A673 (cell line): ENCODE data around the gene SAMD3. TPM values are rescaled to one million over a fixed set of nuclear protein-coding genes. Genes with fewer than 3 reads are reported as not detected.
"Not testable (repeated sequence)": the region's sequence is repeated elsewhere in the genome, so short reads cannot be mapped to it uniquely, and the experiment has no call there.

Experiments
- BruUV-seq: library from RNA; stranded (reverse); fragments of 400-500 nt; replicated peaks from 2 replicates; lab custom pipeline; 2021; lab: Mats Ljungman, UMichigan
- CTCF ChIA-PET: fragments of 300-600 bp; sonication (Branson Sonifier 250); formaldehyde crosslinking; loops from one replicate; lab custom pipeline; 2022; ENCODE audit warnings: antibody characterized with exemption; lab: Charles Lee
- POLR2A ChIA-PET: fragments of 300-600 bp; sonication (Branson Sonifier 250); formaldehyde crosslinking; loops from one replicate; lab custom pipeline; 2022; ENCODE audit warnings: antibody characterized with exemption; ENCODE audit not compliant: low non-redundant PET; lab: Charles Lee
- DNase-seq: peaks from one replicate; pipeline ENCODE4 v3.0.0-alpha.2; 2015; ENCODE audit warnings: low spot score
- H3K27ac ChIP-seq: fragments of 200-600 bp; sonication (generic); 2 replicates; pipeline ENCODE4 v1.5.1; 2016; ENCODE audit warnings: mixed run types, low read depth, mild to moderate bottlenecking, mixed read lengths, antibody characterized with exemption, low read length; ENCODE audit not compliant: poor library complexity, severe bottlenecking
- H3K27me3 ChIP-seq: fragments of 200-600 bp; sonication (generic); replicated peaks from 2 replicates; pipeline ENCODE4 v1.6.1; 2017; ENCODE audit warnings: mixed run types, low read depth, mild to moderate bottlenecking, mixed read lengths, antibody characterized with exemption, low read length; ENCODE audit not compliant: insufficient read depth, poor library complexity
- H3K36me3 ChIP-seq: fragments of 200-600 bp; sonication (generic); 2 replicates; pipeline ENCODE4 v1.6.1; 2016; ENCODE audit warnings: mixed run types, mild to moderate bottlenecking, mixed read lengths, antibody characterized with exemption, low read length; ENCODE audit not compliant: insufficient read depth, poor library complexity, severe bottlenecking
- H3K4me1 ChIP-seq: fragments of 200-600 bp; sonication (generic); 2 replicates; pipeline ENCODE4 v1.6.1; 2017; ENCODE audit warnings: mixed run types, mild to moderate bottlenecking, mixed read lengths, antibody characterized with exemption, low read length; ENCODE audit not compliant: insufficient read depth, poor library complexity, severe bottlenecking
- H3K4me3 ChIP-seq: fragments of 200-600 bp; sonication (generic); 2 replicates; pipeline ENCODE4 v1.5.1; 2016; ENCODE audit warnings: low read depth, mixed run types, mild to moderate bottlenecking, mixed read lengths, low read length; ENCODE audit not compliant: poor library complexity, severe bottlenecking
- H3K9me3 ChIP-seq: fragments of 200-600 bp; sonication (generic); 2 replicates; pipeline ENCODE4 v1.6.1; 2016; ENCODE audit warnings: mixed run types, low read depth, mild to moderate bottlenecking, mixed read lengths, antibody characterized with exemption, low read length; ENCODE audit not compliant: poor library complexity, severe bottlenecking
- CTCF ChIP-seq: fragments of 300-800, 200-600 bp; sonication (generic); conservative IDR thresholded peaks from 2 replicates; pipeline ENCODE4 v1.5.1; 2017; ENCODE audit warnings: low read depth, mild to moderate bottlenecking, antibody characterized with exemption, low read length, moderate library complexity, mixed read lengths
- EZH2 ChIP-seq: fragments of 200-600 bp; sonication (generic); IDR thresholded peaks from 2 replicates; pipeline ENCODE4 v1.6.1; 2017; ENCODE audit warnings: borderline replicate concordance, low read depth, mild to moderate bottlenecking, mixed read lengths, antibody characterized with exemption, low read length; ENCODE audit not compliant: poor library complexity, severe bottlenecking
- intact Hi-C: fragments of 100-400 bp; cut with micrococcal nuclease; formaldehyde crosslinking; loops from one replicate; pipeline ENCODE4 v1.10.0; 2022; ENCODE audit not compliant: unreplicated experiment
- total RNA-seq: library from RNA; stranded (reverse); gene quantifications from 2 replicates; pipeline ENCODE4 v1.2.3, GENCODE V29; 2021

SAMD3 gene
- total RNA-seq, 1 experiment from 2014 or later = not detected

GRCh38 chr6:130202782-130203181, 20.0 kb downstream of the SAMD3 start:
- intact Hi-C loops = no loop called here
- Histone ChIP-seq H3K4me1 (no peaks in the 10 kb centered on the region), H3K27me3 (no peaks in the 10 kb centered on the region), H3K9me3 (no peaks in the 10 kb centered on the region), H3K36me3 (no peaks in the 10 kb centered on the region), H3K4me3 (no peak overlapping the region), H3K27ac (no peak overlapping the region)
- ChIA-PET POLR2A (no interaction called here), CTCF (no interaction called here)
- TF ChIP-seq CTCF = no peak
- TF ChIP-seq EZH2 = no peak
- no peak for DNase-seq
- no TSS peak for BruUV-seq

GRCh38 chr6:130200020-130200419, 22.7 kb downstream of the SAMD3 start:
- H3K9me3 ChIP-seq = no peaks in the 10 kb centered on the region
- POLR2A ChIA-PET = no interaction called here
- H3K4me3 ChIP-seq = no peak overlapping the region
- DNase-seq = no peak
- CTCF ChIA-PET = interaction anchor here (0.6 kb wide), 1 partner anchor 425 kb away, joined by 8 read pairs; no protein-coding TSS in a partner anchor
- no TSS peak for BruUV-seq
- intact Hi-C loops = no loop called here
- H3K27ac ChIP-seq = no peak overlapping the region
- H3K27me3 ChIP-seq = no peaks in the 10 kb centered on the region
- TF ChIP-seq CTCF (no peak), EZH2 (no peak)
- no peaks in the 10 kb centered on the region for H3K36me3 ChIP-seq
- H3K4me1 ChIP-seq = no peaks in the 10 kb centered on the region

GRCh38 chr6:130198483-130199035, 24.2 kb downstream of the SAMD3 start:
- Histone ChIP-seq H3K36me3 (no peaks in the 10 kb centered on the region), H3K4me3 (no peak overlapping the region), H3K9me3 (no peaks in the 10 kb centered on the region), H3K4me1 (no peaks in the 10 kb centered on the region), H3K27ac (no peak overlapping the region), H3K27me3 (no peaks in the 10 kb centered on the region)
- intact Hi-C loops = no loop called here
- DNase-seq = no peak
- BruUV-seq = no TSS peak
- POLR2A ChIA-PET = no interaction called here
- CTCF ChIA-PET = no interaction called here
- TF ChIP-seq CTCF (no peak), EZH2 (no peak)

GRCh38 chr6:130197816-130198482, 24.8 kb downstream of the SAMD3 start:
- intact Hi-C loops, BruUV-seq, H3K4me3 ChIP-seq, H3K36me3 ChIP-seq, H3K27ac ChIP-seq, CTCF ChIA-PET, POLR2A ChIA-PET, H3K27me3 ChIP-seq, H3K9me3 ChIP-seq, DNase-seq, H3K4me1 ChIP-seq: not testable (repeated sequence)

- H3K9me3 ChIP-seq, H3K27ac ChIP-seq, H3K27me3 ChIP-seq, H3K4me3 ChIP-seq, H3K4me1 ChIP-seq, DNase-seq, intact Hi-C loops, POLR2A ChIA-PET, H3K36me3 ChIP-seq, CTCF ChIA-PET, BruUV-seq: not testable (repeated sequence)
Measured at GRCh38 chr6:130194434-130194833, 28.3 kb downstream of the SAMD3 start.
